H9 (cell line): ENCODE data around the gene TNIK. TPM values are rescaled to one million over a fixed set of nuclear protein-coding genes. Genes with fewer than 3 reads are reported as not detected.

Source experiments
- DNase-seq: peaks from one replicate; pipeline ENCODE4 v3.0.0-alpha.2; 2017
- H2AFZ ChIP-seq: one replicate; pipeline ENCODE4 v1.6.1; 2013; ENCODE audit warnings: mild to moderate bottlenecking, low read length, control low read depth, moderate library complexity
- H2AK5ac ChIP-seq: 2 replicates; pipeline ENCODE4 v1.6.1; 2013; ENCODE audit warnings: low read length, control low read depth, mixed read lengths; ENCODE audit not compliant: insufficient read length
- H2BK120ac ChIP-seq: one replicate; pipeline ENCODE4 v1.6.1; 2013; ENCODE audit warnings: low read depth, mild to moderate bottlenecking, low read length, control low read depth, inconsistent platforms; ENCODE audit not compliant: poor library complexity, severe bottlenecking
- H2BK12ac ChIP-seq: 2 replicates; pipeline ENCODE4 v1.6.1; 2013; ENCODE audit warnings: low read length, control low read depth, mixed read lengths, low read depth; ENCODE audit not compliant: insufficient read length
- H2BK15ac ChIP-seq: 2 replicates; pipeline ENCODE4 v1.6.1; 2013; ENCODE audit warnings: low read depth, low read length, control low read depth
- H2BK20ac ChIP-seq: one replicate; pipeline ENCODE4 v1.6.1; 2013; ENCODE audit warnings: low read depth, mild to moderate bottlenecking, low read length, control low read depth, inconsistent platforms; ENCODE audit not compliant: poor library complexity, severe bottlenecking
- H2BK5ac ChIP-seq: 2 replicates; pipeline ENCODE4 v1.6.1; 2013; ENCODE audit warnings: low read length, control low read depth, mixed read lengths; ENCODE audit not compliant: insufficient read length
- H3K14ac ChIP-seq: 2 replicates; pipeline ENCODE4 v1.6.1; 2013; ENCODE audit warnings: low read length, control low read depth; ENCODE audit not compliant: insufficient read depth
- H3K18ac ChIP-seq: 2 replicates; pipeline ENCODE4 v1.6.1; 2013; ENCODE audit warnings: low read depth, mild to moderate bottlenecking, mixed read lengths, low read length, control low read depth; ENCODE audit not compliant: insufficient read length
- H3K23ac ChIP-seq: 2 replicates; pipeline ENCODE4 v1.6.1; 2013; ENCODE audit warnings: low read length, control low read depth, mixed read lengths, low read depth; ENCODE audit not compliant: insufficient read length
- H3K23me2 ChIP-seq: 2 replicates; pipeline ENCODE4 v1.6.1; 2013; ENCODE audit warnings: low read depth, mild to moderate bottlenecking, mixed read lengths, low read length, control low read depth; ENCODE audit not compliant: insufficient read length, poor library complexity, severe bottlenecking
- H3K27ac ChIP-seq: 2 replicates; pipeline ENCODE4 v1.5.1; 2013; ENCODE audit warnings: low read length, control low read depth, mixed read lengths, low read depth; ENCODE audit not compliant: insufficient read length
- H3K27me3 ChIP-seq: 2 replicates; pipeline ENCODE4 v1.6.1; 2013; ENCODE audit warnings: low read length, control low read depth, inconsistent platforms; ENCODE audit not compliant: insufficient read depth
- H3K4ac ChIP-seq: 2 replicates; pipeline ENCODE4 v1.6.1; 2013; ENCODE audit warnings: low read depth, mild to moderate bottlenecking, control low read depth, inconsistent platforms, low read length, moderate library complexity
- H3K4me1 ChIP-seq: 2 replicates; pipeline ENCODE4 v1.6.1; 2013; ENCODE audit warnings: low read length, control low read depth, inconsistent platforms; ENCODE audit not compliant: insufficient read depth
- H3K4me2 ChIP-seq: 2 replicates; pipeline ENCODE4 v1.6.1; 2013; ENCODE audit warnings: low read length, control low read depth, mixed read lengths; ENCODE audit not compliant: insufficient read length, insufficient read depth
- H3K56ac ChIP-seq: 2 replicates; pipeline ENCODE4 v1.6.1; 2013; ENCODE audit warnings: low read depth, mild to moderate bottlenecking, mixed read lengths, low read length, control low read depth; ENCODE audit not compliant: insufficient read length
- H3K79me1 ChIP-seq: 2 replicates; pipeline ENCODE4 v1.6.1; 2013; ENCODE audit warnings: low read depth, mild to moderate bottlenecking, moderate library complexity, low read length, control low read depth, inconsistent platforms; ENCODE audit not compliant: insufficient read depth, poor library complexity, severe bottlenecking
- H3K79me2 ChIP-seq: 2 replicates; pipeline ENCODE4 v1.6.1; 2013; ENCODE audit warnings: low read length, control low read depth, inconsistent platforms; ENCODE audit not compliant: insufficient read depth
- H3K9ac ChIP-seq: 2 replicates; pipeline ENCODE4 v1.6.1; 2013; ENCODE audit warnings: low read length, control low read depth, mixed read lengths; ENCODE audit not compliant: insufficient read length; ENCODE audit errors: extremely low read depth
- H3K9me3 ChIP-seq: one replicate; pipeline ENCODE4 v1.6.1; 2013; ENCODE audit warnings: low read depth, low read length, inconsistent platforms; ENCODE audit not compliant: control insufficient read depth
- H3T11ph ChIP-seq: one replicate; pipeline ENCODE4 v1.6.1; 2013; ENCODE audit warnings: mild to moderate bottlenecking, low read length, control low read depth, inconsistent platforms
- H4K20me1 ChIP-seq: one replicate; pipeline ENCODE4 v1.6.1; 2013; ENCODE audit not compliant: control insufficient read depth, insufficient read length, insufficient read depth
- H4K5ac ChIP-seq: 2 replicates; pipeline ENCODE4 v1.6.1; 2013; ENCODE audit warnings: low read depth, mild to moderate bottlenecking, mixed read lengths, low read length, control low read depth; ENCODE audit not compliant: insufficient read length
- H4K8ac ChIP-seq: replicated peaks from 2 replicates; pipeline ENCODE4 v1.6.1; 2013; ENCODE audit warnings: low read length, control low read depth, mixed read lengths, low read depth; ENCODE audit not compliant: insufficient read length
- H4K91ac ChIP-seq: 2 replicates; pipeline ENCODE4 v1.6.1; 2013; ENCODE audit warnings: low read depth, mild to moderate bottlenecking, moderate library complexity, mixed read lengths, low read length, control low read depth; ENCODE audit not compliant: insufficient read length
- H3K27ac Mint-ChIP-seq, 3 experiments: 2 replicates in 2 of 3; 3 replicates in 1 of 3; pipeline ENCODE4 v1.8.0; 2020 to 2021; ENCODE audit warnings: mixed read lengths in 3 of 3, mild to moderate bottlenecking in 1 of 3, moderate library complexity in 1 of 3
- H3K27me3 Mint-ChIP-seq: 2 replicates; pipeline ENCODE4 v1.8.0; 2021; ENCODE audit warnings: low read depth, mild to moderate bottlenecking, moderate library complexity, mixed read lengths
- H3K36me3 Mint-ChIP-seq, 3 experiments: 2 replicates in 2 of 3; 3 replicates in 1 of 3; pipeline ENCODE4 v1.8.0; 2020 to 2021; ENCODE audit warnings: low read depth in 3 of 3, mixed read lengths in 3 of 3; ENCODE audit not compliant: insufficient read depth in 1 of 3
- H3K4me1 Mint-ChIP-seq, 2 experiments: 2 replicates each; pipeline ENCODE4 v1.8.0; 2020; ENCODE audit warnings: mixed read lengths in 2 of 2
- H3K4me3 Mint-ChIP-seq, 2 experiments: 2 replicates in 1 of 2; 3 replicates in 1 of 2; pipeline ENCODE4 v1.8.0; 2020 to 2021; ENCODE audit warnings: mild to moderate bottlenecking in 2 of 2, mixed read lengths in 2 of 2, moderate library complexity in 1 of 2
- H3K9me3 Mint-ChIP-seq, 2 experiments: 2 replicates in 1 of 2; 3 replicates in 1 of 2; pipeline ENCODE4 v1.8.0; 2020; ENCODE audit warnings: mild to moderate bottlenecking in 2 of 2, mixed read lengths in 2 of 2, moderate library complexity in 1 of 2
- WGBS: extraction: QIAGEN DNeasy Blood & Tissue Kit; methylation state at CpG from one replicate; pipeline ENCODE4 v1.1.7; 2013; ENCODE audit warnings: missing lambda C conversion rate, low lambda C conversion rate, mixed read lengths; ENCODE audit not compliant: insufficient read length; ENCODE audit errors: extremely low coverage; 5-methylcytosine and 5-hydroxymethylcytosine counted together
- total RNA-seq: library from RNA; stranded (reverse); gene quantifications from 2 replicates; pipeline ENCODE4 v1.2.1, GENCODE V29; 2021
- TF ChIP-seq, protein P1 (sequence below): fragments of 200-600 bp; sonication (generic); conservative IDR thresholded peaks from 3 replicates; pipeline ENCODE4 v1.8.0; 2021; ENCODE audit warnings: antibody characterized with exemption, mild to moderate bottlenecking

Gene TNIK
- total RNA-seq, 1 experiment from 2014 or later, result 15.9 TPM

DNA sequence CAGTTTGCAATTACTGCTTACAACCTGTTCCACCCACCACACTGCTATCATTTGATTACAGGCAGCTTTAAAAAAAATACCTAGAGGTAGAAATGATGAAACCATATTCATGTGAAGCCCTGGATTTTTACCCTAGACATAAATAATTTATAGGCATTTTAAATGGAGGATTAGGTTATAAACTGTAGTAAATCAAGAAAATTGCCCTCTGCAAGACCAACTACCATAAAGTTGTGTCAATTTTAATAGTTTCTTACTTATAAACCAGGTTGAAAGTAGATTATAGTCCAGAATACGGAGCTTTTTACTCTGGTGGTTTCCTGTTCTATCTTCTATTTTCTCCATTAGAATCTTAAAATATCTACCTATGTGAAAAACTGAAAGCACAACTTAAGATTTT lies 13.9 kb downstream of the TNIK start:
- no peak overlapping the region for H3K27ac Mint-ChIP-seq
- H3K9me3 ChIP-seq, result no peaks in the 10 kb centered on the region
- H3K9ac ChIP-seq, result no peak overlapping the region
- no CpG with 5 or more reads among the region's 1 CpG for WGBS
- no peak overlapping the region for H3K27ac ChIP-seq
- no peaks in the 10 kb centered on the region for H3K27me3 ChIP-seq
- H3K9me3 Mint-ChIP-seq, result no peaks in the 10 kb centered on the region
- TF ChIP-seq, protein P1, sequence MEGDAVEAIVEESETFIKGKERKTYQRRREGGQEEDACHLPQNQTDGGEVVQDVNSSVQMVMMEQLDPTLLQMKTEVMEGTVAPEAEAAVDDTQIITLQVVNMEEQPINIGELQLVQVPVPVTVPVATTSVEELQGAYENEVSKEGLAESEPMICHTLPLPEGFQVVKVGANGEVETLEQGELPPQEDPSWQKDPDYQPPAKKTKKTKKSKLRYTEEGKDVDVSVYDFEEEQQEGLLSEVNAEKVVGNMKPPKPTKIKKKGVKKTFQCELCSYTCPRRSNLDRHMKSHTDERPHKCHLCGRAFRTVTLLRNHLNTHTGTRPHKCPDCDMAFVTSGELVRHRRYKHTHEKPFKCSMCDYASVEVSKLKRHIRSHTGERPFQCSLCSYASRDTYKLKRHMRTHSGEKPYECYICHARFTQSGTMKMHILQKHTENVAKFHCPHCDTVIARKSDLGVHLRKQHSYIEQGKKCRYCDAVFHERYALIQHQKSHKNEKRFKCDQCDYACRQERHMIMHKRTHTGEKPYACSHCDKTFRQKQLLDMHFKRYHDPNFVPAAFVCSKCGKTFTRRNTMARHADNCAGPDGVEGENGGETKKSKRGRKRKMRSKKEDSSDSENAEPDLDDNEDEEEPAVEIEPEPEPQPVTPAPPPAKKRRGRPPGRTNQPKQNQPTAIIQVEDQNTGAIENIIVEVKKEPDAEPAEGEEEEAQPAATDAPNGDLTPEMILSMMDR, result no peak
- H3K79me1 ChIP-seq, result no peaks in the 10 kb centered on the region
- no peak overlapping the region for H2BK120ac ChIP-seq
- no peak overlapping the region for H3K4me3 Mint-ChIP-seq
- no peak overlapping the region for H3K4ac ChIP-seq
- H3K79me2 ChIP-seq, result peaks cover 5% of the 10 kb centered on the region; the same call in 1 of the 2 replicates
- no peak overlapping the region for H2AK5ac ChIP-seq
- DNase-seq, result no peak
- no peak overlapping the region for H4K5ac ChIP-seq
- no peaks in the 10 kb centered on the region for H3K27me3 Mint-ChIP-seq
- H2BK12ac ChIP-seq, result no peak overlapping the region
- H4K20me1 ChIP-seq, result no peaks in the 10 kb centered on the region
- H2BK15ac ChIP-seq, result no peak overlapping the region
- H3K36me3 Mint-ChIP-seq, result no peaks in the 10 kb centered on the region; a peak in 1 of 7 replicates
- H2AFZ ChIP-seq, result no peak overlapping the region
- no peak overlapping the region for H3K18ac ChIP-seq
- no peaks in the 10 kb centered on the region for H3K23me2 ChIP-seq
- H2BK20ac ChIP-seq, result no peak overlapping the region
- H3K4me1 Mint-ChIP-seq, result peaks cover 36 to 38% of the 10 kb centered on the region in 2 experiments
- no peak overlapping the region for H3K4me2 ChIP-seq
- H3T11ph ChIP-seq, result no peak overlapping the region
- H3K23ac ChIP-seq, result no peak overlapping the region
- H3K56ac ChIP-seq, result no peak overlapping the region
- no peak overlapping the region for H2BK5ac ChIP-seq
- no peak overlapping the region for H3K14ac ChIP-seq
- no peak overlapping the region for H4K91ac ChIP-seq
- no peak overlapping the region for H4K8ac ChIP-seq
- peaks cover 8% of the 10 kb centered on the region; the same call in 1 of the 2 replicates for H3K4me1 ChIP-seq
